SK-N-SH treated with all-trans-retinoic acid at 6 μM for 48 hours (cell line): ENCODE measurements around the gene SNX8.

ENCODE experiments used
- ATAC-seq: fragments of 200-7000 bp; cut with Tn5 transposase; 3 replicates; pipeline ENCODE4 v1.9.1; 2020; ENCODE audit warnings: mild to moderate bottlenecking, moderate library complexity
- ARNTL ChIP-seq: fragments of 450-650 bp; formaldehyde crosslinking; IDR thresholded peaks from 2 replicates; pipeline ENCODE4 v1.5.0; 2020; ENCODE audit warnings: low read depth, mild to moderate bottlenecking, moderate library complexity, borderline replicate concordance
- BACH2 ChIP-seq: fragments of 250-450 bp; sonication (Bioruptor Pico); IDR thresholded peaks from 2 replicates; pipeline ENCODE4 v1.9.0; 2021; ENCODE audit warnings: mild to moderate bottlenecking, borderline replicate concordance
- CSDC2 ChIP-seq: fragments of 250-450 bp; sonication (Bioruptor Pico); IDR thresholded peaks from 2 replicates; pipeline ENCODE4 v1.5.0; 2020; ENCODE audit warnings: mild to moderate bottlenecking, moderate library complexity
- ESRRG ChIP-seq: fragments of 250-450 bp; sonication (Bioruptor Pico); IDR thresholded peaks from 2 replicates; pipeline ENCODE4 v1.6.1; 2021; ENCODE audit warnings: mild to moderate bottlenecking
- GLIS3 ChIP-seq: fragments of 250-450 bp; sonication (Bioruptor Pico); IDR thresholded peaks from 2 replicates; pipeline ENCODE4 v1.5.0; 2020; ENCODE audit warnings: mild to moderate bottlenecking, moderate library complexity
- ISL1 ChIP-seq: fragments of 250-450 bp; sonication (Bioruptor Pico); IDR thresholded peaks from 2 replicates; pipeline ENCODE4 v2.1.2; 2022; ENCODE audit warnings: mild to moderate bottlenecking, moderate library complexity
- OSR1 ChIP-seq: fragments of 250-450 bp; sonication (Bioruptor Pico); IDR thresholded peaks from 2 replicates; pipeline ENCODE4 v1.8.0; 2022; ENCODE audit warnings: moderate library complexity, mild to moderate bottlenecking, inconsistent platforms
- SNAI2 ChIP-seq: fragments of 250-450 bp; sonication (Bioruptor Pico); IDR thresholded peaks from 2 replicates; pipeline ENCODE4 v1.5.0; 2020; ENCODE audit warnings: mild to moderate bottlenecking, moderate library complexity
- TCF4 ChIP-seq: fragments of 250-450 bp; sonication (Bioruptor Pico); IDR thresholded peaks from 2 replicates; pipeline ENCODE4 v1.8.0; 2021; ENCODE audit warnings: mild to moderate bottlenecking, moderate library complexity, borderline replicate concordance
- ZC3H10 ChIP-seq: fragments of 250-450 bp; sonication (Bioruptor Pico); IDR thresholded peaks from 2 replicates; pipeline ENCODE4 v1.5.1; 2021; ENCODE audit warnings: mild to moderate bottlenecking, moderate library complexity
- ZFP3 ChIP-seq: fragments of 250-450 bp; sonication (Bioruptor Pico); IDR thresholded peaks from 2 replicates; pipeline ENCODE4 v1.5.0; 2020; ENCODE audit warnings: mild to moderate bottlenecking, moderate library complexity
- ZFP30 ChIP-seq: fragments of 450-650 bp; formaldehyde crosslinking; IDR thresholded peaks from 2 replicates; pipeline ENCODE4 v1.5.0; 2022; ENCODE audit warnings: mild to moderate bottlenecking, moderate library complexity
- ZNF70 ChIP-seq: fragments of 450-650 bp; formaldehyde crosslinking; IDR thresholded peaks from 2 replicates; pipeline ENCODE4 v1.5.0; 2020; ENCODE audit warnings: mild to moderate bottlenecking, moderate library complexity
- ZNF8 ChIP-seq: fragments of 450-650 bp; formaldehyde crosslinking; IDR thresholded peaks from 2 replicates; pipeline ENCODE4 v1.5.0; 2020; ENCODE audit warnings: mild to moderate bottlenecking, moderate library complexity
- TF ChIP-seq, protein P1 (sequence below): fragments of 250-450 bp; sonication (Bioruptor Pico); IDR thresholded peaks from 2 replicates; pipeline ENCODE4 v1.5.1; 2020; ENCODE audit warnings: low read depth, mild to moderate bottlenecking, moderate library complexity
- TF ChIP-seq, protein P2 (sequence below): fragments of 250-450 bp; sonication (Bioruptor Pico); IDR thresholded peaks from 2 replicates; pipeline ENCODE4 v1.8.0; 2021; ENCODE audit warnings: low read depth, mild to moderate bottlenecking, moderate library complexity, borderline replicate concordance
- TF ChIP-seq, protein P3 (sequence below): fragments of 250-450 bp; sonication (Bioruptor Pico); IDR thresholded peaks from 2 replicates; pipeline ENCODE4 v1.5.1; 2021; ENCODE audit warnings: mild to moderate bottlenecking, moderate library complexity
- TF ChIP-seq, protein P4 (sequence below): fragments of 250-450 bp; sonication (Bioruptor Pico); IDR thresholded peaks from 2 replicates; pipeline ENCODE4 v1.8.0; 2020; ENCODE audit warnings: mild to moderate bottlenecking, moderate library complexity, borderline replicate concordance
- TF ChIP-seq, protein P5 (sequence below): fragments of 250-450 bp; sonication (Bioruptor Pico); IDR thresholded peaks from 2 replicates; pipeline ENCODE4 v1.5.0; 2020; ENCODE audit warnings: mild to moderate bottlenecking, moderate library complexity

The SNX8 gene

DNA sequence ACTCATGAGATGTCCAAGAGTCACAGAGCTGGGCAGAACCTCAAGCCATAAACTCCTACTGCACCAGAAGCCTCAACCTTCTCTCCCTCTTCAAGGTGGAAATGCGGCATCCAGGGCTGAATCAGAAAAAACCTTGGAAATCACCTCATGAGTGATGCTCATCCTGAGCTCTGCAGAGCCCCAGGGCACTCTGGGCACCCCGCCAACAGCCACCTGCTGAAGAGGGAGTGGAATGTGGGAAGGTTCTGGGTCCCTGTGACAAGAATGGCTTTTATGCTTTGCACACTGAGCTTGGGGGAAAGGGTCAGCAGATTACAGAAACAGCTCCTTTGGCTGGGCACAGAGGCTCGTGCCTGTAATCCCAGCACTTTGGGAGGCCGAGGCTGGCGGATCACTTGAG, 53.4 kb downstream of the SNX8 start:
- ATAC-seq = peak; percentile 20; the same call in 1 of the 3 replicates
- TF ChIP-seq BACH2 (CRISPR knock-in tag) (no peak), CSDC2 (CRISPR knock-in tag) (no peak), SNAI2 (no peak), ZFP3 (CRISPR knock-in tag) (no peak), ZFP30 (CRISPR knock-in tag) (no peak), ZC3H10 (CRISPR knock-in tag) (no peak), ESRRG (no peak), ISL1 (CRISPR knock-in tag) (no peak), ARNTL (CRISPR knock-in tag) (no peak), GLIS3 (CRISPR knock-in tag) (no peak), ZNF8 (no peak), TCF4 (no peak)
- TF ChIP-seq, protein P1, sequence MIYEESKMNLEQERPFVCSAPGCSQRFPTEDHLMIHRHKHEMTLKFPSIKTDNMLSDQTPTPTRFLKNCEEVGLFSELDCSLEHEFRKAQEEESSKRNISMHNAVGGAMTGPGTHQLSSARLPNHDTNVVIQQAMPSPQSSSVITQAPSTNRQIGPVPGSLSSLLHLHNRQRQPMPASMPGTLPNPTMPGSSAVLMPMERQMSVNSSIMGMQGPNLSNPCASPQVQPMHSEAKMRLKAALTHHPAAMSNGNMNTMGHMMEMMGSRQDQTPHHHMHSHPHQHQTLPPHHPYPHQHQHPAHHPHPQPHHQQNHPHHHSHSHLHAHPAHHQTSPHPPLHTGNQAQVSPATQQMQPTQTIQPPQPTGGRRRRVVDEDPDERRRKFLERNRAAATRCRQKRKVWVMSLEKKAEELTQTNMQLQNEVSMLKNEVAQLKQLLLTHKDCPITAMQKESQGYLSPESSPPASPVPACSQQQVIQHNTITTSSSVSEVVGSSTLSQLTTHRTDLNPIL (CRISPR knock-in tag) = no peak
- TF ChIP-seq, protein P2, sequence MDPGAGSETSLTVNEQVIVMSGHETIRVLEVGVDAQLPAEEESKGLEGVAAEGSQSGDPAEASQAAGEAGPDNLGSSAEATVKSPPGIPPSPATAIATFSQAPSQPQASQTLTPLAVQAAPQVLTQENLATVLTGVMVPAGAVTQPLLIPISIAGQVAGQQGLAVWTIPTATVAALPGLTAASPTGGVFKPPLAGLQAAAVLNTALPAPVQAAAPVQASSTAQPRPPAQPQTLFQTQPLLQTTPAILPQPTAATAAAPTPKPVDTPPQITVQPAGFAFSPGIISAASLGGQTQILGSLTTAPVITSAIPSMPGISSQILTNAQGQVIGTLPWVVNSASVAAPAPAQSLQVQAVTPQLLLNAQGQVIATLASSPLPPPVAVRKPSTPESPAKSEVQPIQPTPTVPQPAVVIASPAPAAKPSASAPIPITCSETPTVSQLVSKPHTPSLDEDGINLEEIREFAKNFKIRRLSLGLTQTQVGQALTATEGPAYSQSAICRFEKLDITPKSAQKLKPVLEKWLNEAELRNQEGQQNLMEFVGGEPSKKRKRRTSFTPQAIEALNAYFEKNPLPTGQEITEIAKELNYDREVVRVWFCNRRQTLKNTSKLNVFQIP (CRISPR knock-in tag) = no peak
- TF ChIP-seq, protein P3, sequence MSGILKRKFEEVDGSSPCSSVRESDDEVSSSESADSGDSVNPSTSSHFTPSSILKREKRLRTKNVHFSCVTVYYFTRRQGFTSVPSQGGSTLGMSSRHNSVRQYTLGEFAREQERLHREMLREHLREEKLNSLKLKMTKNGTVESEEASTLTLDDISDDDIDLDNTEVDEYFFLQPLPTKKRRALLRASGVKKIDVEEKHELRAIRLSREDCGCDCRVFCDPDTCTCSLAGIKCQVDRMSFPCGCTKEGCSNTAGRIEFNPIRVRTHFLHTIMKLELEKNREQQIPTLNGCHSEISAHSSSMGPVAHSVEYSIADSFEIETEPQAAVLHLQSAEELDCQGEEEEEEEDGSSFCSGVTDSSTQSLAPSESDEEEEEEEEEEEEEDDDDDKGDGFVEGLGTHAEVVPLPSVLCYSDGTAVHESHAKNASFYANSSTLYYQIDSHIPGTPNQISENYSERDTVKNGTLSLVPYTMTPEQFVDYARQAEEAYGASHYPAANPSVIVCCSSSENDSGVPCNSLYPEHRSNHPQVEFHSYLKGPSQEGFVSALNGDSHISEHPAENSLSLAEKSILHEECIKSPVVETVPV = no peak
- TF ChIP-seq, protein P4, sequence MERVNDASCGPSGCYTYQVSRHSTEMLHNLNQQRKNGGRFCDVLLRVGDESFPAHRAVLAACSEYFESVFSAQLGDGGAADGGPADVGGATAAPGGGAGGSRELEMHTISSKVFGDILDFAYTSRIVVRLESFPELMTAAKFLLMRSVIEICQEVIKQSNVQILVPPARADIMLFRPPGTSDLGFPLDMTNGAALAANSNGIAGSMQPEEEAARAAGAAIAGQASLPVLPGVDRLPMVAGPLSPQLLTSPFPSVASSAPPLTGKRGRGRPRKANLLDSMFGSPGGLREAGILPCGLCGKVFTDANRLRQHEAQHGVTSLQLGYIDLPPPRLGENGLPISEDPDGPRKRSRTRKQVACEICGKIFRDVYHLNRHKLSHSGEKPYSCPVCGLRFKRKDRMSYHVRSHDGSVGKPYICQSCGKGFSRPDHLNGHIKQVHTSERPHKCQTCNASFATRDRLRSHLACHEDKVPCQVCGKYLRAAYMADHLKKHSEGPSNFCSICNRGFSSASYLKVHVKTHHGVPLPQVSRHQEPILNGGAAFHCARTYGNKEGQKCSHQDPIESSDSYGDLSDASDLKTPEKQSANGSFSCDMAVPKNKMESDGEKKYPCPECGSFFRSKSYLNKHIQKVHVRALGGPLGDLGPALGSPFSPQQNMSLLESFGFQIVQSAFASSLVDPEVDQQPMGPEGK (CRISPR knock-in tag) = no peak

DNA sequence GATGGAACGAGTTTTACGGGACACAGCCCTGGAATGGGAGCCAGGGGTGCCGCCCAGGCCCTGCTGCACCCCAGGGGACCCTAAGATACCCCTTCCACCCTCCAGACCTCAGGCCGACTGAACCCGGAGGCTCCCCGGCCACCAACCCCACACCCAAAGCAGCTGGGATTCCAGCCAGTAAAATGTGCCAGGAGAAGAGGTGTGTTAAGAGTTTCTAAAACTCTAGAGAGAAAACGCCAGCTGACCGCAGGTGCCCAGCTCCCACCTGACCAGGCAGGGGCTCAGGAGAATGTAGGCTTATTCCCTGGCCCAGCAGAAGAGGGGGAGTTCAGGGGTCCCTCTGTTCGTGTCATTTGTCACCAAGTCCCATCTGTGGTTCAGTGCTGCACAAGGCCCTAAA, 54.8 kb downstream of the SNX8 start:
- no peak for ATAC-seq
- TF ChIP-seq ARNTL (CRISPR knock-in tag) (no peak), CSDC2 (CRISPR knock-in tag) (no peak), OSR1 (CRISPR knock-in tag) (no peak), TCF4 (no peak)

DNA sequence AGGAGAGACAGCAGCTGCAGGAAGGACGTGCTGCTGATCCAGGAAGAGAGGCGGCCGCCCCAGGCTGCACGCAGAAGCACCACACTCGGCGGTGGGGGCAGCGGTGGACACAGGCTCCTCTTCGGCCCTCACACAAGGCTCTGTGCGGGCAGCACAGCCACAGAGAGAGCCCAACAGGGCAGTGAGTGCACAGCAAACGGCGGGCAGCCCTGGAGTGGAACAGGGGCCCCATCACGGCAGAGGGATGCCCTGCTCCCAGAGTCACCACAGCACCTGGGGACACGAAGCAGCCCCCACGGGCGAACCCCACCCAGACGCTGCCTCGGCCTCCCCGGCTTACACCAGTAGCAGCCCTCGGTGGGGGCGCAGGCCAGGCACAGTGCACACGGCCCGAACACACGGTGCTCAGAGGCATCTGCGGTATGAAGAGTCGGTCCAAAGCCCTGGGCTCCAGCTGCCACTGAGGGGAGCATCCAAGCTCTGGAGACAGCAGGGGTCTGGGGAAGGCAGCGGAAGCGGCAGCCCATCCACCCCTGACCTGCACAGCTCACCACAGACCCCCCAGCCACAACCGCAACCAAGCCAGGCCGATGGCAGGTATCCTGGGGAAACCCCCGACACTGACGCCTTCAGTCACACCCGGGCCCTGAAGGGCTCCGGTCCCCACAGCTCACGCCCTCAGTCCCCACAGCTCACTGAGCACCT, 55.4 kb downstream of the SNX8 start:
- TF ChIP-seq, protein P5, sequence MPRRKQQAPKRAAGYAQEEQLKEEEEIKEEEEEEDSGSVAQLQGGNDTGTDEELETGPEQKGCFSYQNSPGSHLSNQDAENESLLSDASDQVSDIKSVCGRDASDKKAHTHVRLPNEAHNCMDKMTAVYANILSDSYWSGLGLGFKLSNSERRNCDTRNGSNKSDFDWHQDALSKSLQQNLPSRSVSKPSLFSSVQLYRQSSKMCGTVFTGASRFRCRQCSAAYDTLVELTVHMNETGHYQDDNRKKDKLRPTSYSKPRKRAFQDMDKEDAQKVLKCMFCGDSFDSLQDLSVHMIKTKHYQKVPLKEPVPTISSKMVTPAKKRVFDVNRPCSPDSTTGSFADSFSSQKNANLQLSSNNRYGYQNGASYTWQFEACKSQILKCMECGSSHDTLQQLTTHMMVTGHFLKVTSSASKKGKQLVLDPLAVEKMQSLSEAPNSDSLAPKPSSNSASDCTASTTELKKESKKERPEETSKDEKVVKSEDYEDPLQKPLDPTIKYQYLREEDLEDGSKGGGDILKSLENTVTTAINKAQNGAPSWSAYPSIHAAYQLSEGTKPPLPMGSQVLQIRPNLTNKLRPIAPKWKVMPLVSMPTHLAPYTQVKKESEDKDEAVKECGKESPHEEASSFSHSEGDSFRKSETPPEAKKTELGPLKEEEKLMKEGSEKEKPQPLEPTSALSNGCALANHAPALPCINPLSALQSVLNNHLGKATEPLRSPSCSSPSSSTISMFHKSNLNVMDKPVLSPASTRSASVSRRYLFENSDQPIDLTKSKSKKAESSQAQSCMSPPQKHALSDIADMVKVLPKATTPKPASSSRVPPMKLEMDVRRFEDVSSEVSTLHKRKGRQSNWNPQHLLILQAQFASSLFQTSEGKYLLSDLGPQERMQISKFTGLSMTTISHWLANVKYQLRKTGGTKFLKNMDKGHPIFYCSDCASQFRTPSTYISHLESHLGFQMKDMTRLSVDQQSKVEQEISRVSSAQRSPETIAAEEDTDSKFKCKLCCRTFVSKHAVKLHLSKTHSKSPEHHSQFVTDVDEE (CRISPR knock-in tag) = no peak
- no peak for TF ChIP-seq ZNF70
- TF ChIP-seq, protein P3 = no peak
- TF ChIP-seq ESRRG = no peak
- no peak for TF ChIP-seq ZNF8
- no peak for TF ChIP-seq ISL1 (CRISPR knock-in tag)
- TF ChIP-seq BACH2 (CRISPR knock-in tag) = no peak
- no peak for ATAC-seq
